GM12878 (cell line): Measurements from ENCODE around the gene CDC14B.

ENCODE experiments used
- ASH2L ChIP-seq: fragments of 300-600, 200-600 bp; sonication (generic); IDR thresholded peaks from 2 replicates; pipeline ENCODE4 v1.6.1; 2017; ENCODE audit warnings: low read depth, mild to moderate bottlenecking, borderline replicate concordance
- EP300 ChIP-seq, 2 experiments: fragments of 150-350 bp in 1 of 2; IDR thresholded peaks; 2 replicates each; pipeline ENCODE4 v1.6.1; 2011 to 2012; ENCODE audit warnings: low read depth in 2 of 2, low read length in 2 of 2, borderline replicate concordance in 1 of 2, improper control_type of control experiment in 1 of 2, inconsistent platforms in 1 of 2; ENCODE audit not compliant: control insufficient read depth in 1 of 2
- IKZF2 ChIP-seq, 2 experiments: fragments of 450-650 bp; IDR thresholded peaks; 2 replicates each; pipeline ENCODE4 v1.6.1; 2017; ENCODE audit warnings: mild to moderate bottlenecking in 2 of 2, moderate library complexity in 2 of 2
- MEF2A ChIP-seq: IDR thresholded peaks from 2 replicates; pipeline ENCODE4 v1.6.1; 2011; ENCODE audit warnings: low read depth, mild to moderate bottlenecking, low read length, moderate library complexity; ENCODE audit not compliant: insufficient read depth
- MXI1 ChIP-seq: fragments of 150-350 bp; IDR thresholded peaks from 2 replicates; pipeline ENCODE4 v1.6.1; 2011; ENCODE audit warnings: low read depth, mild to moderate bottlenecking, inconsistent platforms, low read length, improper control_type of control experiment
- NR2C2 ChIP-seq: IDR thresholded peaks from 2 replicates; pipeline ENCODE4 v1.6.1; 2011; ENCODE audit warnings: borderline replicate concordance, low read depth; ENCODE audit not compliant: control insufficient read depth, insufficient read length
- TF ChIP-seq, protein P1 (sequence below), 3 experiments: IDR thresholded peaks in 2 of 3; conservative IDR thresholded peaks in 1 of 3; 2 replicates each; pipeline ENCODE4 v1.5.1; 2011; ENCODE audit warnings: low read depth in 3 of 3, low read length in 3 of 3, mild to moderate bottlenecking in 3 of 3, control low read depth in 2 of 3, moderate library complexity in 2 of 3, inconsistent platforms in 1 of 3, mixed read lengths in 1 of 3; ENCODE audit not compliant: control insufficient read depth in 2 of 3, insufficient read depth in 1 of 3; ENCODE audit errors: extremely low read depth in 1 of 3

- no peak for TF ChIP-seq MXI1
- no peak; a peak in 1 of 4 replicates for TF ChIP-seq EP300 (IDR thresholded peaks at IDR 0.05; ENCODE audit: borderline replicate concordance in 1 of 2, control insufficient read depth in 1 of 2, low read depth in 2 of 2, low read length in 2 of 2)
- no peak for TF ChIP-seq NR2C2
- TF ChIP-seq ASH2L = no peak
- TF ChIP-seq MEF2A = no peak
- TF ChIP-seq, protein P1, sequence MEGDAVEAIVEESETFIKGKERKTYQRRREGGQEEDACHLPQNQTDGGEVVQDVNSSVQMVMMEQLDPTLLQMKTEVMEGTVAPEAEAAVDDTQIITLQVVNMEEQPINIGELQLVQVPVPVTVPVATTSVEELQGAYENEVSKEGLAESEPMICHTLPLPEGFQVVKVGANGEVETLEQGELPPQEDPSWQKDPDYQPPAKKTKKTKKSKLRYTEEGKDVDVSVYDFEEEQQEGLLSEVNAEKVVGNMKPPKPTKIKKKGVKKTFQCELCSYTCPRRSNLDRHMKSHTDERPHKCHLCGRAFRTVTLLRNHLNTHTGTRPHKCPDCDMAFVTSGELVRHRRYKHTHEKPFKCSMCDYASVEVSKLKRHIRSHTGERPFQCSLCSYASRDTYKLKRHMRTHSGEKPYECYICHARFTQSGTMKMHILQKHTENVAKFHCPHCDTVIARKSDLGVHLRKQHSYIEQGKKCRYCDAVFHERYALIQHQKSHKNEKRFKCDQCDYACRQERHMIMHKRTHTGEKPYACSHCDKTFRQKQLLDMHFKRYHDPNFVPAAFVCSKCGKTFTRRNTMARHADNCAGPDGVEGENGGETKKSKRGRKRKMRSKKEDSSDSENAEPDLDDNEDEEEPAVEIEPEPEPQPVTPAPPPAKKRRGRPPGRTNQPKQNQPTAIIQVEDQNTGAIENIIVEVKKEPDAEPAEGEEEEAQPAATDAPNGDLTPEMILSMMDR (IDR thresholded peaks at IDR 0.05 in 2 of 3, conservative IDR thresholded peaks at IDR 0.05 in 1 of 3; ENCODE audit: control insufficient read depth in 2 of 3, extremely low read depth in 1 of 3, insufficient read depth in 1 of 3, low read depth in 3 of 3, low read length in 3 of 3) = no peak
- TF ChIP-seq IKZF2 (IDR thresholded peaks at IDR 0.05) = no peak; a peak in 1 of 4 replicates
These were observed 53.8 kb downstream of the CDC14B start for GRCh38 chr9:96565671-96566497.
